Duodenal mucosa (tissue), 2 donors: ENCODE data around the gene FLT3.

ENCODE experiments used
- H3K27ac ChIP-seq: one replicate; pipeline ENCODE4 v1.7.0; 2013; ENCODE audit warnings: low read depth, low read length
- H3K27me3 ChIP-seq, 2 donors: one replicate each; pipeline ENCODE4 v1.7.0; 2013; ENCODE audit warnings: low read length in 2 of 2, control low read depth in 1 of 2; ENCODE audit not compliant: insufficient read depth in 2 of 2, control insufficient read depth in 1 of 2
- H3K36me3 ChIP-seq, 2 donors: one replicate each; pipeline ENCODE4 v1.7.0; 2013; ENCODE audit warnings: low read length in 2 of 2, control low read depth in 1 of 2; ENCODE audit not compliant: insufficient read depth in 2 of 2, control insufficient read depth in 1 of 2
- H3K4me1 ChIP-seq, 2 donors: one replicate each; pipeline ENCODE4 v1.7.0; 2013; ENCODE audit warnings: low read length in 2 of 2, control low read depth in 1 of 2; ENCODE audit not compliant: insufficient read depth in 2 of 2, control insufficient read depth in 1 of 2
- H3K4me3 ChIP-seq, 2 donors: one replicate each; pipeline ENCODE4 v1.7.0; 2013; ENCODE audit warnings: low read length in 2 of 2, low read depth in 1 of 2
- H3K9ac ChIP-seq, 2 donors: one replicate each; pipeline ENCODE4 v1.7.0; 2013; ENCODE audit warnings: low read length in 2 of 2, low read depth in 1 of 2
- H3K9me3 ChIP-seq, 2 donors: one replicate each; pipeline ENCODE4 v1.7.0; 2013; ENCODE audit warnings: low read length in 2 of 2, control low read depth in 1 of 2; ENCODE audit not compliant: control insufficient read depth in 1 of 2

FLT3 gene

GRCh38 chr13:27969082-27969865, 131.1 kb downstream of the FLT3 start, which contains the start of gene CDX2:
TSS of gene CDX2 (minus strand) at chr13:27969315. CDS start at chr13:27969006, 309 bp downstream.
- H3K27ac ChIP-seq = peak within 1 kb of the TSS; percentile 96
- peaks cover 28 to 45% of the 10 kb centered on the region in 2 donors for H3K27me3 ChIP-seq

GRCh38 chr13:27968316-27969081, 131.9 kb downstream of the FLT3 start:
- Histone ChIP-seq H3K9me3 (no peaks in the 10 kb centered on the region), H3K36me3 (no peaks in the 10 kb centered on the region), H3K4me1 (peaks cover 28 to 38% of the 10 kb centered on the region in 2 donors), H3K27me3 (peaks cover 28 to 40% of the 10 kb centered on the region in 2 donors), H3K9ac (peak overlapping the region; percentile 99), H3K4me3 (peak overlapping the region; percentile 88 to 91), H3K27ac (peak overlapping the region; percentile 96)

More at GRCh38 chr13:27969082-27969865, 131.1 kb downstream of the FLT3 start, which contains the start of gene CDX2:
- Histone ChIP-seq H3K4me3 (peak within 1 kb of the TSS; percentile 88 to 91), H3K9ac (peak within 1 kb of the TSS; percentile 99), H3K4me1 (peaks cover 30 to 42% of the 10 kb centered on the region in 2 donors), H3K9me3 (no peaks in the 10 kb centered on the region), H3K36me3 (no peaks in the 10 kb centered on the region)

GRCh38 chr13:27967736-27968315, 132.6 kb downstream of the FLT3 start:
- Histone ChIP-seq H3K9me3 (no peaks in the 10 kb centered on the region), H3K27me3 (peaks cover 28 to 40% of the 10 kb centered on the region in 2 donors), H3K9ac (peak overlapping the region; percentile 99), H3K4me3 (peak overlapping the region; percentile 88 to 91), H3K4me1 (peaks cover 29 to 38% of the 10 kb centered on the region in 2 donors), H3K36me3 (no peaks in the 10 kb centered on the region), H3K27ac (peak overlapping the region; percentile 96)

- peak overlapping the region; percentile 96 for H3K27ac ChIP-seq
- peak overlapping the region; percentile 88 to 91 for H3K4me3 ChIP-seq
- H3K27me3 ChIP-seq = peaks cover 28 to 40% of the 10 kb centered on the region in 2 donors
- H3K9ac ChIP-seq = peak overlapping the region; percentile 99
- peaks cover 30 to 37% of the 10 kb centered on the region in 2 donors for H3K4me1 ChIP-seq
- no peaks in the 10 kb centered on the region for H3K9me3 ChIP-seq
- H3K36me3 ChIP-seq = peaks cover 0 to 5% of the 10 kb centered on the region in 2 donors
Observed at GRCh38 chr13:27967203-27967735, 133.1 kb downstream of the FLT3 start.

- no peaks in the 10 kb centered on the region for H3K9me3 ChIP-seq
- H3K9ac ChIP-seq = peak overlapping the region; percentile 99
- H3K27me3 ChIP-seq = peaks cover 22 to 42% of the 10 kb centered on the region in 2 donors
- peaks cover 0 to 5% of the 10 kb centered on the region in 2 donors for H3K36me3 ChIP-seq
- H3K27ac ChIP-seq = peak overlapping the region; percentile 96
- peaks cover 28 to 36% of the 10 kb centered on the region in 2 donors for H3K4me1 ChIP-seq
- peak overlapping the region; percentile 88 to 91 for H3K4me3 ChIP-seq
Observed at GRCh38 chr13:27966641-27967202, 133.7 kb downstream of the FLT3 start.

- Histone ChIP-seq H3K4me1 (peaks cover 25 to 32% of the 10 kb centered on the region in 2 donors), H3K36me3 (peaks cover 0 to 5% of the 10 kb centered on the region in 2 donors), H3K4me3 (peak overlapping the region; percentile 88 to 91), H3K27ac (peak overlapping the region; percentile 96), H3K9ac (peak overlapping the region; percentile 99), H3K9me3 (no peaks in the 10 kb centered on the region), H3K27me3 (peaks cover 16 to 42% of the 10 kb centered on the region in 2 donors)
Observed at GRCh38 chr13:27965740-27966640, 134.4 kb downstream of the FLT3 start.

- H3K36me3 ChIP-seq = peaks cover 0 to 5% of the 10 kb centered on the region in 2 donors
- no peaks in the 10 kb centered on the region for H3K9me3 ChIP-seq
- peak overlapping the region; percentile 96 for H3K27ac ChIP-seq
- peaks cover 25 to 27% of the 10 kb centered on the region in 2 donors for H3K4me1 ChIP-seq
- H3K9ac ChIP-seq = peak overlapping the region; percentile 99
- H3K27me3 ChIP-seq = peaks cover 16 to 44% of the 10 kb centered on the region in 2 donors
- peak overlapping the region; percentile 88 to 91 for H3K4me3 ChIP-seq
Observed at GRCh38 chr13:27965343-27965739, 135.0 kb downstream of the FLT3 start.

GRCh38 chr13:27964741-27965323, 135.5 kb downstream of the FLT3 start:
- peak overlapping the region; percentile 99 for H3K9ac ChIP-seq
- peaks cover 25 to 27% of the 10 kb centered on the region in 2 donors for H3K4me1 ChIP-seq
- H3K27ac ChIP-seq = peak overlapping the region; percentile 70
- peaks cover 16 to 42% of the 10 kb centered on the region in 2 donors for H3K27me3 ChIP-seq
- no peaks in the 10 kb centered on the region for H3K9me3 ChIP-seq
- peaks cover 0 to 5% of the 10 kb centered on the region in 2 donors for H3K36me3 ChIP-seq
- peak overlapping the region; percentile 88 to 91 for H3K4me3 ChIP-seq
